Measurements from ENCODE around the gene PSMB7.

DNA sequence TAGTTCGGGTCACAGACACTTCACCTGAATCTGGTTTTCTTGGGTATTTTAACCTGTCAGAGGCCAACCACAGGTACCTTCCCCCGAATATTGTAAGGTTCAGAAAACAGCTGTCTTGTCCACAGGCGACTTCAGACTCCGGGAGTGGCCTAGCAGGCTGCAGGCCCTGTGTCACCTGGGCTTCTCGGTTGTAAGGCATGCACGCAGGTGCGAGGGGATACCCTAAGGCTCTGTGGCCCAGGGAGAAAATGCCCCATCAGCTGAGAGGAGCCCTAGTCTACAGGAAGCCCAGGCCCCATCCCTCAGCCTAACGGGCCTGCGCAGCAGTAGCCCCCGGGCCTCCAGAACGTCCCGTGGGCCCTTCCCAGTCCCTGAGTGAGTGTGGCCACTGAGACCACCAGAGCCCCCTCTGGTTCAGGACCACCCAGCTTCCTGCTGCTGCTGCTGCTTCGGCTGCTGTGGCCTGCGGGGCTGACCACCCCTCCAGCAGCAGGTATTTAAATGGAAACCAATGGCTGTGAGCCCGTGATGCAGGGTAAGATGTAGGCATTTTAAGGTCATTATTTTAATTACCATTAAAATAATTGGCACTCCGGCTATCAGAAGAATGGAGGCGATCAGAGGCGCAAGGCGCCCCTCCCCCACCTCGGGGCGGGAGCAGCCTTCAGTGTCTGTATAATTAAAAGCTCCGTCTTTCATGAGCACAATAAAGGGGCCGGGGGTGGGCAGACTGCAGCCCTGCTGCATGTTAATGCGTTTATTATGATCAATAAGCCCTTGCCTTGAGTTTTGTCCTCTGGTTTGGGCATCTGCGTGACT, 65.4 kb downstream of the PSMB7 start:
- TF ChIP-seq, protein P1, sequence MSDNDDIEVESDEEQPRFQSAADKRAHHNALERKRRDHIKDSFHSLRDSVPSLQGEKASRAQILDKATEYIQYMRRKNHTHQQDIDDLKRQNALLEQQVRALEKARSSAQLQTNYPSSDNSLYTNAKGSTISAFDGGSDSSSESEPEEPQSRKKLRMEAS (IDR thresholded peaks at IDR 0.05; ENCODE audit: low read depth, low read length): no peak
- no peak for TF ChIP-seq POLR2A (IDR thresholded peaks at IDR 0.05; ENCODE audit: extremely low read depth, insufficient read length)

All from NB4 (cell line).